PC-9 (cell line): ENCODE results near the gene CCDC117. TPM values are rescaled to one million over a fixed set of nuclear protein-coding genes. Genes with fewer than 3 reads are reported as not detected.

Source experiments
- BruUV-seq: library from RNA; stranded (reverse); fragments of 400-500 nt; replicated peaks from 2 replicates; lab custom pipeline; 2021; lab: Mats Ljungman, UMichigan
- CTCF ChIA-PET: fragments of 300-600 bp; sonication (Branson Sonifier 250); formaldehyde crosslinking; loops from one replicate; lab custom pipeline; 2022; ENCODE audit warnings: antibody characterized with exemption; lab: Charles Lee
- POLR2A ChIA-PET: fragments of 300-600 bp; sonication (Branson Sonifier 250); formaldehyde crosslinking; loops from one replicate; lab custom pipeline; 2022; ENCODE audit warnings: antibody characterized with exemption; ENCODE audit not compliant: unreplicated experiment; lab: Charles Lee
- DNase-seq, 2 experiments: peaks; one replicate each; pipeline versions ENCODE4 v3.0.0 to v3.0.0-alpha.2; 2015 to 2022; ENCODE audit warnings: mixed read lengths in 1 of 2
- H2AFZ ChIP-seq: fragments of 200-600 bp; sonication (generic); 2 replicates; pipeline ENCODE4 v1.8.1; 2017; ENCODE audit warnings: antibody characterized with exemption
- H3F3A ChIP-seq: fragments of 200-600 bp; sonication (generic); 2 replicates; pipeline ENCODE4 v1.8.1; 2017; ENCODE audit warnings: antibody characterized with exemption, mild to moderate bottlenecking, low read depth; ENCODE audit not compliant: insufficient read depth
- H3K27ac ChIP-seq: fragments of 200-600 bp; sonication (generic); 2 replicates; pipeline ENCODE4 v1.6.1; 2016; ENCODE audit warnings: mixed run types
- H3K27me3 ChIP-seq: fragments of 200-600 bp; sonication (generic); 2 replicates; pipeline ENCODE4 v1.6.1; 2016; ENCODE audit warnings: low read depth, mixed run types; ENCODE audit not compliant: insufficient read depth
- H3K36me3 ChIP-seq: fragments of 200-600 bp; sonication (generic); 2 replicates; pipeline ENCODE4 v1.6.1; 2016; ENCODE audit warnings: low read depth, mixed run types
- H3K4me1 ChIP-seq: fragments of 200-600 bp; sonication (generic); replicated peaks from 2 replicates; pipeline ENCODE4 v1.6.1; 2016; ENCODE audit warnings: mixed run types; ENCODE audit not compliant: insufficient read depth
- H3K4me2 ChIP-seq: fragments of 200-600 bp; sonication (generic); 2 replicates; pipeline ENCODE4 v1.6.1; 2017; ENCODE audit warnings: mixed run types
- H3K4me3 ChIP-seq: fragments of 200-600 bp; sonication (generic); 2 replicates; pipeline ENCODE4 v1.6.1; 2016; ENCODE audit warnings: mixed run types
- H3K79me2 ChIP-seq: fragments of 200-600 bp; sonication (generic); 2 replicates; pipeline ENCODE4 v1.6.1; 2017; ENCODE audit warnings: low read depth, mixed run types
- H3K9me2 ChIP-seq: fragments of 200-600 bp; sonication (generic); 2 replicates; pipeline ENCODE4 v1.8.1; 2017; ENCODE audit warnings: mild to moderate bottlenecking; ENCODE audit not compliant: insufficient read depth
- H3K9me3 ChIP-seq: fragments of 200-600 bp; sonication (generic); 2 replicates; pipeline ENCODE4 v1.8.1; 2016; ENCODE audit warnings: low read depth; ENCODE audit not compliant: insufficient read depth
- H4K20me1 ChIP-seq: fragments of 200-600 bp; sonication (generic); 2 replicates; pipeline ENCODE4 v1.8.1; 2017; ENCODE audit not compliant: insufficient read depth
- EZH2 ChIP-seq: fragments of 200-600 bp; sonication (generic); IDR thresholded peaks from 2 replicates; pipeline ENCODE4 v1.8.0; 2017; ENCODE audit warnings: antibody characterized with exemption, low read depth
- intact Hi-C: fragments of 100-400 bp; cut with micrococcal nuclease; formaldehyde crosslinking; loops from one replicate; pipeline ENCODE4 v1.10.0; 2022; ENCODE audit not compliant: unreplicated experiment
- total RNA-seq: library from RNA; stranded (reverse); gene quantifications from 2 replicates; pipeline ENCODE4 v1.2.3, GENCODE V29; 2021
- TF ChIP-seq, protein P1 (sequence below): fragments of 200-600 bp; sonication (generic); conservative IDR thresholded peaks from 2 replicates; pipeline ENCODE4 v1.6.1; 2017; ENCODE audit warnings: mixed run types, antibody characterized with exemption, mild to moderate bottlenecking, moderate library complexity

Gene CCDC117
- total RNA-seq, 1 experiment from 2014 or later, result 11.4 TPM

- TF ChIP-seq, protein P1, sequence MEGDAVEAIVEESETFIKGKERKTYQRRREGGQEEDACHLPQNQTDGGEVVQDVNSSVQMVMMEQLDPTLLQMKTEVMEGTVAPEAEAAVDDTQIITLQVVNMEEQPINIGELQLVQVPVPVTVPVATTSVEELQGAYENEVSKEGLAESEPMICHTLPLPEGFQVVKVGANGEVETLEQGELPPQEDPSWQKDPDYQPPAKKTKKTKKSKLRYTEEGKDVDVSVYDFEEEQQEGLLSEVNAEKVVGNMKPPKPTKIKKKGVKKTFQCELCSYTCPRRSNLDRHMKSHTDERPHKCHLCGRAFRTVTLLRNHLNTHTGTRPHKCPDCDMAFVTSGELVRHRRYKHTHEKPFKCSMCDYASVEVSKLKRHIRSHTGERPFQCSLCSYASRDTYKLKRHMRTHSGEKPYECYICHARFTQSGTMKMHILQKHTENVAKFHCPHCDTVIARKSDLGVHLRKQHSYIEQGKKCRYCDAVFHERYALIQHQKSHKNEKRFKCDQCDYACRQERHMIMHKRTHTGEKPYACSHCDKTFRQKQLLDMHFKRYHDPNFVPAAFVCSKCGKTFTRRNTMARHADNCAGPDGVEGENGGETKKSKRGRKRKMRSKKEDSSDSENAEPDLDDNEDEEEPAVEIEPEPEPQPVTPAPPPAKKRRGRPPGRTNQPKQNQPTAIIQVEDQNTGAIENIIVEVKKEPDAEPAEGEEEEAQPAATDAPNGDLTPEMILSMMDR, result no peak
- no peak for TF ChIP-seq EZH2
- Histone ChIP-seq H3K4me2 (0 out of 2 replicates have a peak overlapping the region, but pooled peaks have one; percentile 95), H3K9me3 (no peaks in the 10 kb centered on the region), H2AFZ (no peak overlapping the region), H4K20me1 (peaks cover 56% of the 10 kb centered on the region), H3K4me1 (peaks cover 24% of the 10 kb centered on the region), H3K36me3 (peaks cover 60% of the 10 kb centered on the region), H3K9me2 (no peaks in the 10 kb centered on the region), H3K27ac (0 out of 2 replicates have a peak overlapping the region, but pooled peaks have one; percentile 44), H3K79me2 (peaks cover 68% of the 10 kb centered on the region), H3K4me3 (0 out of 2 replicates have a peak overlapping the region, but pooled peaks have one; percentile 13), H3F3A (peaks cover 84% of the 10 kb centered on the region), H3K27me3 (no peaks in the 10 kb centered on the region)
- POLR2A ChIA-PET, result no interaction called here
- no TSS peak for BruUV-seq
- no peak for DNase-seq
- CTCF ChIA-PET, result no interaction called here
- intact Hi-C loops, result no loop called here
Observed at GRCh38 chr22:28795932-28796856, 23.7 kb downstream of the CCDC117 start.

DNA sequence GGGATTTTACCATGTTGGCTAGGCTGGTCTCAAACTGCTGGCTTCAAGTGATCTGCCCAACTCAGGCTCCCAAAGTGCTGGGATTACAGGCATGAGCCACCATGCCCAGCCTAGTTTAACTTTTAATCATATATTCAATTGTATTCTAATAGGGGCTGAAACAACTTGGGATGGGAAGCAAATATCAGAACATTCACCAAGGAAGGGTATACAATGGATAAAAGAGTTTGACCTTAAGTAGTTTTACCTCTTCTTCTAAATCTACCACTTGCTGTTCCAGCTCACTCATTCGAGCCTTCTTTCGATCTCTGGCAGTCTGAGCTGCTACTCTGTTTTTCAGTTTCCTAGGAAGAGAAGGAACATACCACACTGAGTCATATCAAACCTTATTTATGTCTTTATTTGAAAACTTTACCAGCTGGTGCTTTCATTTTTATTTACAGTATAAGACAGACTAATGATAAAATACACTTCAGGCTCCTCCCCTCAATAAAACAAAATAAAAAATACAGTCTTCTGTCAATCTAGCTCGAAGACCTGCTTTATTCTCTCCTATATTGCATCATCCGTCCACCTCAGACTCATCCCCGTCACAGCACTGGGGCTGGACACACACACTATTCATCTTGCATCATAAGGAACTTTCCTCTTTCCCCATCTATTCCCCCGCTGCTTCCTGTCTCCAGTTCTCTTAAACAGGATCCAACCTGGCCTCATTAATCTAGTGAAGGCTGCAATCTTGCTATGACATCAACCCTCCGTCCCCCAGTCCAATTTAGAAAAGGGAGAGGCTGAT is 26.5 kb downstream of the CCDC117 start:
- peaks cover 39% of the 10 kb centered on the region for H3K4me1 ChIP-seq
- no peak overlapping the region for H2AFZ ChIP-seq
- no peaks in the 10 kb centered on the region for H3K9me3 ChIP-seq
- peaks cover 86% of the 10 kb centered on the region for H3K79me2 ChIP-seq
- H4K20me1 ChIP-seq, result peaks cover 45% of the 10 kb centered on the region
- no peak for TF ChIP-seq EZH2
- TF ChIP-seq, protein P1, result no peak
- peaks cover 56% of the 10 kb centered on the region for H3K36me3 ChIP-seq
- intact Hi-C loops, result no loop called here
- H3K27me3 ChIP-seq, result no peaks in the 10 kb centered on the region
- H3K4me3 ChIP-seq, result peak overlapping the region; percentile 99
- CTCF ChIA-PET, result no interaction called here
- peaks cover 63% of the 10 kb centered on the region for H3F3A ChIP-seq
- peak overlapping the region; percentile 95 for H3K4me2 ChIP-seq
- H3K27ac ChIP-seq, result peak overlapping the region; percentile 99
- DNase-seq, result peak; percentile 19 to 80
- BruUV-seq, result no TSS peak
- H3K9me2 ChIP-seq, result no peaks in the 10 kb centered on the region
- POLR2A ChIA-PET, result interaction anchor here (0.6 kb wide), 1 partner anchor 355 kb away, joined by 11 read pairs; no protein-coding TSS in a partner anchor
